Measurements from ENCODE around the gene KMO. TPM values are rescaled to one million over a fixed set of nuclear protein-coding genes. Genes with fewer than 3 reads are reported as not detected.

The KMO gene
- total RNA-seq, 1 experiment from 2014 or later = not detected

DNA sequence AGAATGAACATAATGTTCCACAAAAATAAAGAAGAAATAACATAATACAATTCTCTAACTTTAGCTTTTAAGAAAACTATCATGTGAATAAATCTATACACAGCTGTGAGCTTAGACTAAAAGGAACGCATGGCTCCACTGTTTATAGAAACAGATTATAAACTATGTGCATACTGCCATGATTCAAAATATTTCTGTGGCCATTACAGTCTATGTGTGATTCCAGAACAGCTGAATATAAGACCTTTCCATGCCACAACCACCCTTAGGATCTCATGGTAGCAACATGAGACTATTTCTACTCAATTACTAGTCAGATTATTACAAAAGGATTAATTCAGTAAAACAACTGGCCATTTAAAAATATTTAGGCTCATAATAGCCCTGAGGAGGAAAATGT is 104.1 kb downstream of the KMO start:
- H3K36me3 Mint-ChIP-seq (ENCODE audit: insufficient read depth in 1 of 3, low read depth in 3 of 3) = peaks cover 30 to 33% (median 31%) of the 10 kb centered on the region in 3 experiments
- H2AK5ac ChIP-seq (ENCODE audit: insufficient read length, low read length) = no peak overlapping the region
- H2BK20ac ChIP-seq (ENCODE audit: low read depth, low read length, poor library complexity, severe bottlenecking) = no peak overlapping the region
- H3K79me1 ChIP-seq (ENCODE audit: insufficient read depth, low read depth, low read length, poor library complexity, severe bottlenecking) = no peaks in the 10 kb centered on the region
- H4K8ac ChIP-seq (replicated peaks; ENCODE audit: insufficient read length, low read depth, low read length) = no peak overlapping the region
- no peak overlapping the region for H3K4me2 ChIP-seq (ENCODE audit: insufficient read depth, insufficient read length, low read length)
- H3K18ac ChIP-seq (ENCODE audit: insufficient read length, low read depth, low read length) = no peak overlapping the region
- H3K23ac ChIP-seq (ENCODE audit: insufficient read length, low read depth, low read length) = no peak overlapping the region
- no peak overlapping the region for H4K5ac ChIP-seq (ENCODE audit: insufficient read length, low read depth, low read length)
- peaks cover 2 to 6% of the 10 kb centered on the region in 2 experiments; a peak in 4 of 5 replicates for H3K9me3 Mint-ChIP-seq
- no peak overlapping the region for H3K4me3 Mint-ChIP-seq
- H3T11ph ChIP-seq (ENCODE audit: low read length) = no peak overlapping the region
- H4K20me1 ChIP-seq (ENCODE audit: control insufficient read depth, insufficient read depth, insufficient read length) = no peaks in the 10 kb centered on the region
- peaks cover 6% of the 10 kb centered on the region; the same call in 1 of the 2 replicates for H3K4me1 ChIP-seq (ENCODE audit: insufficient read depth, low read length)
- peaks cover 30 to 33% of the 10 kb centered on the region in 2 experiments for H3K4me1 Mint-ChIP-seq
- H3K79me2 ChIP-seq (ENCODE audit: insufficient read depth, low read length) = peaks cover 20% of the 10 kb centered on the region; the same call in 1 of the 2 replicates
- no peaks in the 10 kb centered on the region for H3K27me3 ChIP-seq (ENCODE audit: insufficient read depth, low read length)
- H4K91ac ChIP-seq (ENCODE audit: insufficient read length, low read depth, low read length) = no peak overlapping the region
- no peak overlapping the region for H2BK5ac ChIP-seq (ENCODE audit: insufficient read length, low read length)
- H3K27ac Mint-ChIP-seq = no peak overlapping the region
- peaks cover 8% of the 10 kb centered on the region for H3K27me3 Mint-ChIP-seq (ENCODE audit: low read depth)
- no CpG with 5 or more reads among the region's 1 CpG for WGBS (ENCODE audit: extremely low coverage, insufficient read length, low lambda C conversion rate)
- no peaks in the 10 kb centered on the region for H3K9me3 ChIP-seq (ENCODE audit: control insufficient read depth, low read depth, low read length)
- no peak overlapping the region for H2BK120ac ChIP-seq (ENCODE audit: low read depth, low read length, poor library complexity, severe bottlenecking)
- no peak for DNase-seq
- H2BK15ac ChIP-seq (ENCODE audit: low read depth, low read length) = no peak overlapping the region
- no peak overlapping the region for H2BK12ac ChIP-seq (ENCODE audit: insufficient read length, low read depth, low read length)
- no peak overlapping the region for H3K4ac ChIP-seq (ENCODE audit: low read depth, low read length)
- H3K27ac ChIP-seq (ENCODE audit: insufficient read length, low read depth, low read length) = no peak overlapping the region
- TF ChIP-seq, protein P1, sequence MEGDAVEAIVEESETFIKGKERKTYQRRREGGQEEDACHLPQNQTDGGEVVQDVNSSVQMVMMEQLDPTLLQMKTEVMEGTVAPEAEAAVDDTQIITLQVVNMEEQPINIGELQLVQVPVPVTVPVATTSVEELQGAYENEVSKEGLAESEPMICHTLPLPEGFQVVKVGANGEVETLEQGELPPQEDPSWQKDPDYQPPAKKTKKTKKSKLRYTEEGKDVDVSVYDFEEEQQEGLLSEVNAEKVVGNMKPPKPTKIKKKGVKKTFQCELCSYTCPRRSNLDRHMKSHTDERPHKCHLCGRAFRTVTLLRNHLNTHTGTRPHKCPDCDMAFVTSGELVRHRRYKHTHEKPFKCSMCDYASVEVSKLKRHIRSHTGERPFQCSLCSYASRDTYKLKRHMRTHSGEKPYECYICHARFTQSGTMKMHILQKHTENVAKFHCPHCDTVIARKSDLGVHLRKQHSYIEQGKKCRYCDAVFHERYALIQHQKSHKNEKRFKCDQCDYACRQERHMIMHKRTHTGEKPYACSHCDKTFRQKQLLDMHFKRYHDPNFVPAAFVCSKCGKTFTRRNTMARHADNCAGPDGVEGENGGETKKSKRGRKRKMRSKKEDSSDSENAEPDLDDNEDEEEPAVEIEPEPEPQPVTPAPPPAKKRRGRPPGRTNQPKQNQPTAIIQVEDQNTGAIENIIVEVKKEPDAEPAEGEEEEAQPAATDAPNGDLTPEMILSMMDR (conservative IDR thresholded peaks at IDR 0.05) = no peak
- peaks cover 3% of the 10 kb centered on the region for H3K23me2 ChIP-seq (ENCODE audit: insufficient read length, low read depth, low read length, poor library complexity, severe bottlenecking)
- H3K9ac ChIP-seq (ENCODE audit: extremely low read depth, insufficient read length, low read length) = no peak overlapping the region
- H3K14ac ChIP-seq (ENCODE audit: insufficient read depth, low read length) = no peak overlapping the region
- H3K56ac ChIP-seq (ENCODE audit: insufficient read length, low read depth, low read length) = no peak overlapping the region
- no peak overlapping the region for H2AFZ ChIP-seq (ENCODE audit: low read length)
